Cardiac muscle cell (in vitro differentiated cells and primary cell): ENCODE results near the gene KCNE4. TPM values are rescaled to one million over a fixed set of nuclear protein-coding genes. Genes with fewer than 3 reads are reported as not detected.

ENCODE experiments used
- DNase-seq, 2 donors: peaks; one replicate each; pipeline versions ENCODE4 v3.0.0 to v3.0.0-alpha.2; 2010 to 2017; ENCODE audit warnings: low read depth in 1 of 2, low spot score in 1 of 2
- H3K27ac ChIP-seq: fragments of 200-600 bp; sonication (generic); 2 replicates; pipeline ENCODE4 v1.5.1; 2016
- H3K27me3 ChIP-seq: fragments of 200-600 bp; sonication (generic); 2 replicates; pipeline ENCODE4 v1.6.0; 2016; ENCODE audit warnings: control low read depth
- H3K36me3 ChIP-seq: fragments of 200-600 bp; sonication (generic); 2 replicates; pipeline ENCODE4 v1.5.1; 2016; ENCODE audit warnings: control low read depth
- H3K4me1 ChIP-seq: fragments of 200-600 bp; sonication (generic); 2 replicates; pipeline ENCODE4 v1.8.1; 2017; ENCODE audit warnings: low read depth, mild to moderate bottlenecking, mixed run types
- H3K4me3 ChIP-seq: fragments of 200-600 bp; sonication (generic); 2 replicates; pipeline ENCODE4 v1.5.1; 2016; ENCODE audit warnings: mild to moderate bottlenecking
- H3K9me3 ChIP-seq: fragments of 200-600 bp; sonication (generic); 2 replicates; pipeline ENCODE4 v1.5.1; 2017; ENCODE audit warnings: low read depth, mild to moderate bottlenecking, control low read depth
- polyA plus RNA-seq: library from polyadenylated mRNA; unstranded; fragments of >200 nt; fragmentation: Nextera tagmentation; extraction: Ambion mirVana; gene quantifications from 2 replicates; pipeline ENCODE4 v1.2.1, GENCODE V29; 2016
- total RNA-seq: library from RNA; depleted of rRNA; stranded (reverse); fragments of >200 nt; gene quantifications from 2 replicates; pipeline ENCODE4 v1.2.3, GENCODE V29; 2016
- TF ChIP-seq, protein P1 (sequence below): IDR thresholded peaks from 2 replicates; pipeline ENCODE4 v1.5.1; 2012; ENCODE audit warnings: low read depth, mild to moderate bottlenecking, low read length

Gene KCNE4
- total and polyA plus RNA-seq, 2 experiments from 2014 or later = 0.12 to 0.71 TPM

DNA sequence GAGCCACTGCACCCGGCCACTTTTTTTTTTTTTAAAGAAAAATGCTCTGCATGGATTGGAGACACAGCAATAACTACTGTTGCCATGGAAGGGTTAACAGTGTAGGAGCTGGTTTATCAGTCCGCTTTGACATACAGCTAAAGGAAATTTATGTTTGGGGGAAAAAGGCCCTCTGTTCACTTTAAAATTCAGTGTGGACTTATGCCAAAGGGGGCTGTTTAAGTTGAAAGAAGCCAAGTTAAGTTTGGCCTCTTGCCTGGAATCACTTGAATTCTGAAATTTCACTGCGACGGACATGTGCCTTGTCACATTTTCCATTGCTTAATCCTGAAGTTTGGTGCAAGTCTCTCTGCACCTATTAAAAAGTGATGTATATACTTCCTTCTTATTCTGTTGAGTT is 3.1 kb downstream of the KCNE4 start:
- no peaks in the 10 kb centered on the region for H3K9me3 ChIP-seq
- no peaks in the 10 kb centered on the region for H3K27me3 ChIP-seq
- no peaks in the 10 kb centered on the region for H3K36me3 ChIP-seq
- no peak overlapping the region for H3K4me3 ChIP-seq
- TF ChIP-seq, protein P1, sequence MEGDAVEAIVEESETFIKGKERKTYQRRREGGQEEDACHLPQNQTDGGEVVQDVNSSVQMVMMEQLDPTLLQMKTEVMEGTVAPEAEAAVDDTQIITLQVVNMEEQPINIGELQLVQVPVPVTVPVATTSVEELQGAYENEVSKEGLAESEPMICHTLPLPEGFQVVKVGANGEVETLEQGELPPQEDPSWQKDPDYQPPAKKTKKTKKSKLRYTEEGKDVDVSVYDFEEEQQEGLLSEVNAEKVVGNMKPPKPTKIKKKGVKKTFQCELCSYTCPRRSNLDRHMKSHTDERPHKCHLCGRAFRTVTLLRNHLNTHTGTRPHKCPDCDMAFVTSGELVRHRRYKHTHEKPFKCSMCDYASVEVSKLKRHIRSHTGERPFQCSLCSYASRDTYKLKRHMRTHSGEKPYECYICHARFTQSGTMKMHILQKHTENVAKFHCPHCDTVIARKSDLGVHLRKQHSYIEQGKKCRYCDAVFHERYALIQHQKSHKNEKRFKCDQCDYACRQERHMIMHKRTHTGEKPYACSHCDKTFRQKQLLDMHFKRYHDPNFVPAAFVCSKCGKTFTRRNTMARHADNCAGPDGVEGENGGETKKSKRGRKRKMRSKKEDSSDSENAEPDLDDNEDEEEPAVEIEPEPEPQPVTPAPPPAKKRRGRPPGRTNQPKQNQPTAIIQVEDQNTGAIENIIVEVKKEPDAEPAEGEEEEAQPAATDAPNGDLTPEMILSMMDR = no peak
- peak in 1 of 2 donors; percentile 93 for DNase-seq
- no peak overlapping the region for H3K27ac ChIP-seq
- H3K4me1 ChIP-seq = peaks cover 8% of the 10 kb centered on the region

DNA sequence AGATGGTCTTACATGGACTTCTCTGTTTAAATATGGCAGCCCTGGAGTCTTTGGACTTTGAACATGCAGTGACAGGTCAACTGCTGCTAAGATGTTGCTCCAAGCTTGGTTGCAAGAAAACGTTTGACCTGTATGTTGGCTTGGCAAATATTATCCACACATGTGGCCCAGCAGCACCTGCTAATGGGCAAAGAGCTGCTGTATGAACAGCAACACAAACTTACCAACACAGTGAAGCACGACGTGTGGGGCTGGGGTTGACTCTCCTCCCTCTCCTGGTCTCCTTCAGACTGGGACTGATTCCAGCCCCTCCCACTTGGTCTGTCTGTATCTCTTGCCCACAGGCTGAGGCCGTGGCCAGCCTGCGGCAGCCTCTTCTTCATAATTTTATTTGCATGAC is 3.8 kb downstream of the KCNE4 start:
- Histone ChIP-seq H3K9me3 (no peaks in the 10 kb centered on the region), H3K27ac (no peak overlapping the region), H3K4me3 (no peak overlapping the region), H3K36me3 (no peaks in the 10 kb centered on the region), H3K27me3 (no peaks in the 10 kb centered on the region), H3K4me1 (peaks cover 8% of the 10 kb centered on the region)
- DNase-seq = peak in 1 of 2 donors; percentile 70
- TF ChIP-seq, protein P1 = no peak

GRCh38 chr2:223056701-223057418 is 4.9 kb downstream of the KCNE4 start:
- TF ChIP-seq, protein P1 = no peak
- H3K27me3 ChIP-seq = no peaks in the 10 kb centered on the region
- H3K27ac ChIP-seq = no peak overlapping the region
- H3K4me3 ChIP-seq = no peak overlapping the region
- no peak for DNase-seq
- H3K9me3 ChIP-seq = no peaks in the 10 kb centered on the region
- H3K4me1 ChIP-seq = no peaks in the 10 kb centered on the region
- no peaks in the 10 kb centered on the region for H3K36me3 ChIP-seq

GRCh38 chr2:223057569-223057968 is 5.6 kb downstream of the KCNE4 start:
- DNase-seq = peak in 1 of 2 donors; percentile 51
- H3K27ac ChIP-seq = no peak overlapping the region
- H3K27me3 ChIP-seq = no peaks in the 10 kb centered on the region
- no peaks in the 10 kb centered on the region for H3K36me3 ChIP-seq
- TF ChIP-seq, protein P1 = no peak
- no peaks in the 10 kb centered on the region for H3K4me1 ChIP-seq
- H3K4me3 ChIP-seq = no peak overlapping the region
- H3K9me3 ChIP-seq = no peaks in the 10 kb centered on the region

- no peaks in the 10 kb centered on the region for H3K4me1 ChIP-seq
- no peak for DNase-seq
- TF ChIP-seq, protein P1 = no peak
- H3K27me3 ChIP-seq = no peaks in the 10 kb centered on the region
- no peak overlapping the region for H3K4me3 ChIP-seq
- no peaks in the 10 kb centered on the region for H3K9me3 ChIP-seq
- no peaks in the 10 kb centered on the region for H3K36me3 ChIP-seq
- no peak overlapping the region for H3K27ac ChIP-seq
Observed at GRCh38 chr2:223058952-223059716, 7.1 kb downstream of the KCNE4 start.
